ENCODE measurements around the gene HOXB4. TPM values are rescaled to one million over a fixed set of nuclear protein-coding genes. Genes with fewer than 3 reads are reported as not detected.
A peak's percentile ranks its signal among the peaks of the same experiment; 100 is the strongest.

Gene HOXB4
- total RNA-seq, 1 experiment from 2014 or later = 5.2 TPM

GRCh38 chr17:48559840-48560817, 18.0 kb downstream of the HOXB4 start:
- no peak for DNase-seq (ENCODE audit: low read depth)

GRCh38 chr17:48559122-48559839, 18.9 kb downstream of the HOXB4 start:
- no peak for DNase-seq (ENCODE audit: low read depth)

- no peak for DNase-seq (ENCODE audit: low read depth)
These were observed 19.4 kb downstream of the HOXB4 start for GRCh38 chr17:48558831-48559121.

GRCh38 chr17:48558057-48558830, 19.9 kb downstream of the HOXB4 start:
- no peak for DNase-seq (ENCODE audit: low read depth)

- DNase-seq (ENCODE audit: low read depth) = no peak
These were observed 21.4 kb downstream of the HOXB4 start for GRCh38 chr17:48556576-48557401.

GRCh38 chr17:48556229-48556575, 21.9 kb downstream of the HOXB4 start:
- no peak for DNase-seq (ENCODE audit: low read depth)

- DNase-seq (ENCODE audit: low read depth) = peak; percentile 70
These were observed 22.6 kb downstream of the HOXB4 start for GRCh38 chr17:48555258-48556228.

- DNase-seq (ENCODE audit: low read depth) = no peak
These were observed 23.5 kb downstream of the HOXB4 start for GRCh38 chr17:48554412-48555257.

GRCh38 chr17:48553826-48554225, 24.3 kb downstream of the HOXB4 start:
- DNase-seq (ENCODE audit: low read depth) = no peak

GRCh38 chr17:48553190-48553547, 25.0 kb downstream of the HOXB4 start:
- no peak for DNase-seq (ENCODE audit: low read depth)

GRCh38 chr17:48552466-48553189, 25.5 kb downstream of the HOXB4 start:
- DNase-seq (ENCODE audit: low read depth) = no peak

- DNase-seq (ENCODE audit: low read depth) = no peak
These were observed 26.3 kb downstream of the HOXB4 start for GRCh38 chr17:48551596-48552465.

GRCh38 chr17:48551214-48551555, 27.0 kb downstream of the HOXB4 start:
- no peak for DNase-seq (ENCODE audit: low read depth)

GRCh38 chr17:48550502-48551213, 27.5 kb downstream of the HOXB4 start:
- DNase-seq (ENCODE audit: low read depth) = no peak

- DNase-seq (ENCODE audit: low read depth) = peak; percentile 42
These were observed 28.1 kb downstream of the HOXB4 start for GRCh38 chr17:48549914-48550501.

GRCh38 chr17:48549281-48549630, 28.9 kb downstream of the HOXB4 start:
- no peak for DNase-seq (ENCODE audit: low read depth)
